ENCODE measurements around the gene GATD1. TPM values are rescaled to one million over a fixed set of nuclear protein-coding genes. Genes with fewer than 3 reads are reported as not detected.

The GATD1 gene
- total RNA-seq (2021) (81.3 and 82.9 TPM in 2 replicates), Bru-seq, nascent RNA (percentile 68 among the genes with signal in this experiment), BruChase-seq, experiment 1, labeled RNA remaining after a 2-hour chase (percentile 83 among the genes with signal in this experiment), BruChase-seq, experiment 2, labeled RNA remaining after a 6-hour chase (percentile 90 among the genes with signal in this experiment)
- long read RNA-seq, full-length matches to known transcripts = 2 of 9 reads
- long read RNA-seq, partial matches to known transcripts = 2 of 9 reads
- long read RNA-seq, other reads (novel, unspliced or antisense) = 5 of 9 reads

DNA sequence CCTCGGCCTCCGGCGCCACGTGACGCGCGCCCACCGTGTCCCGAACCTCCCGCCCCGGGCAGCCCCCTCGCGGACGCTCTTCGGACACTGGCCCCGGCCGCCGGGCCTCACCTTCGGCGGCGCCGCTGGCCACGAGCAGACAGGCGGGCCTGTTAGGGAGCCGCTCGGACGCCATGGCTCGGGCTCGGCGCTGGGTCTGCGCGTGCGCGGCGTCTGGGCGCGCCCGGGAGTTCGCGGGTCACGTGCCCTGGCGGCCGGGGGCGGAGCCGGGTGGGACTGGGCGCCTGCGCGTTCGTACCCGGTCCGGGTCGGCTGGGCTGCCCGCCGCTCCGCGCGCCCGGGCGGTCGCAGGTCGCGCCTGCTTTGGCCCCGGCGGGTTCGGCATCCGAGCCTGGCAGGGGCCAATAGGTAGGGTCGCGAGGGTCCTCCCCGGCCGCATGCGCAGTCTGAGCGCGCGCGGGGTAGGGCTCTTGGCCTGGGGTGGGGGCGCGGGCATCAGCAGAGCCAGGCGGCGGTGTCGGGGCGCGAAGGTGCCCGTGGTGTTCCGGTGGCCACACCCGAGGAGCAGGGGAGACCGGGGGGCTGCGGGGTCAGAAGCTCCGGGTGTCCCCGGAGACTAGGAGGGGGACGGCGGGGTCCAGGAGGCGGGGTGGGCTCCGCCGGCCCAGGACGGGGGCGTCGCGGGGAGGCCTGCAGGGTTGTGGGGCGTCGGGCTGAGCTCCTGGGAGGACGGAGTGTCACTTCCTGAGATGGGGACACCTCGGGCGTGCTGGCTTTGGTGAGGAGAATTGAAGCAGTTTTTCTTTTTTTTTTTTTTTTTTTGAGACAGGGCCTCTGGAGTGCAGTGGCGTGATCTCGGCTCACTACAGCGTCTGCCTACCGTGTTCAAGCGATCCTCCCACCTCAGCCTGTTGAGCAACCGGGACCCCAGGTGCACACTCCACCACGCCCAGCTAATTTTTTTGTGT is at the start of gene GATD1:
GATD1 (minus strand) TSS at position 200 of the 968 bp plus-strand sequence; CDS start at position 175, 25 bp downstream.
- H3K4me1 ChIP-seq (ENCODE audit: insufficient read depth, low read length, poor library complexity, severe bottlenecking) = peaks cover 9% of the 10 kb centered on the region
- intact Hi-C loops (cut with micrococcal nuclease; ENCODE audit: unreplicated experiment) = no loop called here
- POLR2A ChIA-PET (ENCODE audit: low non-redundant PET) = no interaction called here
- H3K27ac ChIP-seq (ENCODE audit: low read depth, low read length, poor library complexity, severe bottlenecking) = peak within 1 kb of the TSS; percentile 88
- CTCF ChIA-PET = no interaction called here
- DNase-seq (ENCODE audit: low spot score) = peak; percentile 90
- TSS peak; percentile 43 for BruUV-seq (replicated peaks)
- H3K9me3 ChIP-seq (ENCODE audit: low read depth, low read length, poor library complexity, severe bottlenecking) = no peaks in the 10 kb centered on the region
- peaks cover 15% of the 10 kb centered on the region for H3K36me3 ChIP-seq (ENCODE audit: insufficient read depth, low read length, poor library complexity, severe bottlenecking)
- TF ChIP-seq EZH2 (IDR thresholded peaks at IDR 0.05; ENCODE audit: borderline replicate concordance, low read depth, low read length, poor library complexity, severe bottlenecking) (no peak), CTCF (conservative IDR thresholded peaks at IDR 0.05; ENCODE audit: low read depth, low read length) (no peak)
- H3K4me3 ChIP-seq (ENCODE audit: low read depth, low read length, poor library complexity, severe bottlenecking) = peak within 1 kb of the TSS; percentile 90
- no peaks in the 10 kb centered on the region for H3K27me3 ChIP-seq (replicated peaks; ENCODE audit: insufficient read depth, low read depth, low read length, poor library complexity)

DNA sequence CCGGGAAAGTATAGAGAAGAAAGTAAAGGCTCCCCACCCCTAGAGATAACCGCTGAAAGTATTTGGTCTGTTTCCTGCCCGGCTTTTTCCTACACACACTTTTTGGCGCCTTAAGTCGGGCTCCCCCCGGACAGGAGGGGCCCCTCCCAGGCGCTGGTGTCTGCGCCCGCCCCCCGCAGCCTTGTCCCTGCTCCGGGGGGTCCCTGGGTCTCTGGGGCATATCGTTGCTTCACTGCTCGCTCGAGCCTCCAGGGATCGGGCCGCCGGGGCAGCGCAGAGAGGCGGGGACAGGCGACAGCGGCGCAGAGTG is 49.5 kb upstream of the GATD1 start:
- CTCF ChIA-PET = no interaction called here
- H3K27ac ChIP-seq (ENCODE audit: low read depth, low read length, poor library complexity, severe bottlenecking) = no peak overlapping the region
- DNase-seq (ENCODE audit: low spot score) = no peak
- peak overlapping the region; percentile 35 for H3K4me3 ChIP-seq (ENCODE audit: low read depth, low read length, poor library complexity, severe bottlenecking)
- no TSS peak for BruUV-seq (replicated peaks)
- intact Hi-C loops (cut with micrococcal nuclease; ENCODE audit: unreplicated experiment) = no loop called here
- TF ChIP-seq CTCF (conservative IDR thresholded peaks at IDR 0.05; ENCODE audit: low read depth, low read length) (no peak), EZH2 (IDR thresholded peaks at IDR 0.05; ENCODE audit: borderline replicate concordance, low read depth, low read length, poor library complexity, severe bottlenecking) (no peak)
- H3K4me1 ChIP-seq (ENCODE audit: insufficient read depth, low read length, poor library complexity, severe bottlenecking) = peaks cover 18% of the 10 kb centered on the region
- no peaks in the 10 kb centered on the region for H3K27me3 ChIP-seq (replicated peaks; ENCODE audit: insufficient read depth, low read depth, low read length, poor library complexity)
- no peaks in the 10 kb centered on the region for H3K9me3 ChIP-seq (ENCODE audit: low read depth, low read length, poor library complexity, severe bottlenecking)
- POLR2A ChIA-PET (ENCODE audit: low non-redundant PET) = no interaction called here
- H3K36me3 ChIP-seq (ENCODE audit: insufficient read depth, low read length, poor library complexity, severe bottlenecking) = peaks cover 4% of the 10 kb centered on the region

DNA sequence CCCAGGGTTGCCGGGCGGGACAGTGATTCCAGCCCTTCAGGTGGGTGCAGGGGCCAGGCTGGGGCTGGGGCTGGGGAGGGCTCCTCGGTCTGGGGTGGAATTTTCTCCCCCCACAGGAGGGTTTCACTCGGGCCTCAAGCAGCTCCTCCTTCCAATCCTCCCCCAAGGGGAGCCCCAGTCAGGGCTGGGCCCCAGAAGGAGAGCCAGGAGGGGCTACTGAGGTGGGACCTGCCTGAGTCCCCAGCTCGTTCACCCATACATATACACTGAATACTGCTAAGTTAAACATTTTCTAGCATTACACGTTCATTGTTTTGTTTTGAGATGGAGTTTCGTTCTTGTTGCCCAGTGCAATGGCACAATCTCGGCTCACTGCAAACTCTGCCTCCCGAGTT is 48.9 kb upstream of the GATD1 start:
- BruUV-seq (replicated peaks) = no TSS peak
- ChIA-PET CTCF (no interaction called here), POLR2A (ENCODE audit: low non-redundant PET) (no interaction called here)
- Histone ChIP-seq H3K4me1 (ENCODE audit: insufficient read depth, low read length, poor library complexity, severe bottlenecking) (peaks cover 18% of the 10 kb centered on the region), H3K4me3 (ENCODE audit: low read depth, low read length, poor library complexity, severe bottlenecking) (no peak overlapping the region), H3K27me3 (replicated peaks; ENCODE audit: insufficient read depth, low read depth, low read length, poor library complexity) (no peaks in the 10 kb centered on the region), H3K36me3 (ENCODE audit: insufficient read depth, low read length, poor library complexity, severe bottlenecking) (peaks cover 4% of the 10 kb centered on the region), H3K9me3 (ENCODE audit: low read depth, low read length, poor library complexity, severe bottlenecking) (no peaks in the 10 kb centered on the region), H3K27ac (ENCODE audit: low read depth, low read length, poor library complexity, severe bottlenecking) (no peak overlapping the region)
- TF ChIP-seq EZH2 (IDR thresholded peaks at IDR 0.05; ENCODE audit: borderline replicate concordance, low read depth, low read length, poor library complexity, severe bottlenecking) (no peak), CTCF (conservative IDR thresholded peaks at IDR 0.05; ENCODE audit: low read depth, low read length) (no peak)
- intact Hi-C loops (cut with micrococcal nuclease; ENCODE audit: unreplicated experiment) = no loop called here
- DNase-seq (ENCODE audit: low spot score) = no peak
